Neuronal stem cell (in vitro differentiated cells): ENCODE data around the gene ITGA11.

Source experiments
- DNase-seq: peaks from one replicate; pipeline ENCODE4 v3.0.0-alpha.2; 2013; ENCODE audit warnings: low spot score
- H2AFZ ChIP-seq: one replicate; pipeline ENCODE4 v1.6.1; 2013; ENCODE audit warnings: mild to moderate bottlenecking, low read length, inconsistent platforms
- H2AK5ac ChIP-seq: 2 replicates; pipeline ENCODE4 v1.6.1; 2013; ENCODE audit warnings: low read depth, mild to moderate bottlenecking, inconsistent platforms, low read length, moderate library complexity, mixed read lengths
- H2BK120ac ChIP-seq: 2 replicates; pipeline ENCODE4 v1.6.1; 2013; ENCODE audit warnings: low read depth, mild to moderate bottlenecking, inconsistent platforms, low read length, moderate library complexity, mixed read lengths
- H2BK12ac ChIP-seq: one replicate; pipeline ENCODE4 v1.6.1; 2013; ENCODE audit warnings: low read length, inconsistent platforms
- H2BK15ac ChIP-seq: 2 replicates; pipeline ENCODE4 v1.6.1; 2013; ENCODE audit warnings: mild to moderate bottlenecking, low read length, inconsistent platforms, mixed read lengths
- H2BK5ac ChIP-seq: one replicate; pipeline ENCODE4 v1.6.1; 2013; ENCODE audit warnings: inconsistent platforms, mild to moderate bottlenecking, low read length, moderate library complexity
- H3K14ac ChIP-seq: one replicate; pipeline ENCODE4 v1.6.1; 2013; ENCODE audit warnings: low read length, inconsistent platforms
- H3K18ac ChIP-seq: 2 replicates; pipeline ENCODE4 v1.6.1; 2013; ENCODE audit warnings: low read length, inconsistent platforms
- H3K23ac ChIP-seq: 2 replicates; pipeline ENCODE4 v1.6.1; 2013; ENCODE audit warnings: low read depth, mild to moderate bottlenecking, mixed read lengths, low read length, inconsistent platforms; ENCODE audit not compliant: poor library complexity
- H3K27ac ChIP-seq: replicated peaks from 3 replicates; pipeline ENCODE4 v1.5.1; 2013; ENCODE audit warnings: low read length, inconsistent platforms
- H3K27me3 ChIP-seq, 3 experiments: 2 replicates each; pipeline ENCODE4 v1.6.1; 2013; ENCODE audit warnings: low read length in 3 of 3, mild to moderate bottlenecking in 2 of 3, inconsistent platforms in 1 of 3, low read depth in 1 of 3, mixed read lengths in 1 of 3, moderate library complexity in 1 of 3; ENCODE audit not compliant: control insufficient read depth in 3 of 3, insufficient read depth in 3 of 3
- H3K36me3 ChIP-seq, 2 donors: replicated peaks in 1 of 2; 2 replicates each; pipeline ENCODE4 v1.6.1; 2013; ENCODE audit warnings: low read length in 2 of 2; ENCODE audit not compliant: control insufficient read depth in 2 of 2, insufficient read depth in 2 of 2
- H3K4ac ChIP-seq: 2 replicates; pipeline ENCODE4 v1.6.1; 2013; ENCODE audit warnings: inconsistent platforms, mild to moderate bottlenecking, low read length, moderate library complexity
- H3K4me1 ChIP-seq, 2 donors: 1 replicate in 1 of 2; 2 replicates in 1 of 2; pipeline ENCODE4 v1.6.1; 2013; ENCODE audit warnings: low read length in 2 of 2, low read depth in 1 of 2; ENCODE audit not compliant: control insufficient read depth in 2 of 2, insufficient read depth in 1 of 2
- H3K4me2 ChIP-seq: one replicate; pipeline ENCODE4 v1.6.1; 2013; ENCODE audit warnings: mild to moderate bottlenecking, low read length, inconsistent platforms; ENCODE audit not compliant: insufficient read depth, poor library complexity, severe bottlenecking
- H3K4me3 ChIP-seq, 2 donors: 2 replicates each; pipeline ENCODE4 v1.5.1; 2013; ENCODE audit warnings: low read length in 2 of 2, mild to moderate bottlenecking in 2 of 2, inconsistent platforms in 1 of 2, moderate library complexity in 1 of 2
- H3K79me1 ChIP-seq: one replicate; pipeline ENCODE4 v1.6.1; 2013; ENCODE audit warnings: low read depth, mild to moderate bottlenecking, inconsistent platforms, low read length, moderate library complexity
- H3K9ac ChIP-seq: one replicate; pipeline ENCODE4 v1.6.1; 2013; ENCODE audit warnings: mild to moderate bottlenecking, low read depth, low read length, inconsistent platforms; ENCODE audit not compliant: poor library complexity
- H3K9me3 ChIP-seq, 2 donors: replicated peaks in 1 of 2; 2 replicates each; pipeline versions ENCODE3 to v1.6.1; 2013; ENCODE audit warnings: low read length in 2 of 2, mild to moderate bottlenecking in 2 of 2, inconsistent platforms in 1 of 2, low read depth in 1 of 2, mixed read lengths in 1 of 2, moderate library complexity in 1 of 2; ENCODE audit not compliant: control insufficient read depth in 2 of 2, insufficient read depth in 1 of 2
- H4K8ac ChIP-seq: one replicate; pipeline ENCODE4 v1.6.1; 2013; ENCODE audit warnings: low read depth, mild to moderate bottlenecking, inconsistent platforms, low read length, moderate library complexity
- H4K91ac ChIP-seq: one replicate; pipeline ENCODE4 v1.6.1; 2013; ENCODE audit warnings: low read length, low read depth, mild to moderate bottlenecking, inconsistent platforms; ENCODE audit not compliant: poor library complexity
- WGBS, 2 donors: extraction: QIAGEN DNeasy Blood & Tissue Kit; methylation state at CpG; one replicate each; pipeline ENCODE4 v1.1.7; 2013; ENCODE audit warnings: missing lambda C conversion rate in 2 of 2, mixed read lengths in 1 of 2; ENCODE audit not compliant: insufficient read length in 2 of 2, insufficient replicate concordance in 1 of 2; ENCODE audit errors: extremely low coverage in 2 of 2; 5-methylcytosine and 5-hydroxymethylcytosine counted together

Gene ITGA11

GRCh38 chr15:68407886-68408881 lies 23.8 kb downstream of the ITGA11 start:
- H3K4ac ChIP-seq: no peak overlapping the region
- H2BK12ac ChIP-seq: no peak overlapping the region
- H2AK5ac ChIP-seq: no peak overlapping the region
- H2BK15ac ChIP-seq: no peak overlapping the region
- peaks cover 0 to 17% (median 2%) of the 10 kb centered on the region in 3 experiments for H3K27me3 ChIP-seq
- H4K91ac ChIP-seq: no peak overlapping the region
- no peak for DNase-seq
- no peak overlapping the region for H3K23ac ChIP-seq
- H3K27ac ChIP-seq: no peak overlapping the region
- H3K4me1 ChIP-seq: no peaks in the 10 kb centered on the region
- H3K79me1 ChIP-seq: no peaks in the 10 kb centered on the region
- no peak overlapping the region for H3K14ac ChIP-seq
- no peak overlapping the region for H3K9ac ChIP-seq
- H3K36me3 ChIP-seq: no peaks in the 10 kb centered on the region
- no peak overlapping the region for H2AFZ ChIP-seq
- no CpG with 5 or more reads among the region's 9 CpGs for WGBS, 2 donors
- H3K4me2 ChIP-seq: no peak overlapping the region
- H4K8ac ChIP-seq: no peak overlapping the region
- no peak overlapping the region for H2BK5ac ChIP-seq
- no peaks in the 10 kb centered on the region for H3K9me3 ChIP-seq
- H3K18ac ChIP-seq: no peak overlapping the region
- H3K4me3 ChIP-seq: no peak overlapping the region
- no peak overlapping the region for H2BK120ac ChIP-seq

DNA sequence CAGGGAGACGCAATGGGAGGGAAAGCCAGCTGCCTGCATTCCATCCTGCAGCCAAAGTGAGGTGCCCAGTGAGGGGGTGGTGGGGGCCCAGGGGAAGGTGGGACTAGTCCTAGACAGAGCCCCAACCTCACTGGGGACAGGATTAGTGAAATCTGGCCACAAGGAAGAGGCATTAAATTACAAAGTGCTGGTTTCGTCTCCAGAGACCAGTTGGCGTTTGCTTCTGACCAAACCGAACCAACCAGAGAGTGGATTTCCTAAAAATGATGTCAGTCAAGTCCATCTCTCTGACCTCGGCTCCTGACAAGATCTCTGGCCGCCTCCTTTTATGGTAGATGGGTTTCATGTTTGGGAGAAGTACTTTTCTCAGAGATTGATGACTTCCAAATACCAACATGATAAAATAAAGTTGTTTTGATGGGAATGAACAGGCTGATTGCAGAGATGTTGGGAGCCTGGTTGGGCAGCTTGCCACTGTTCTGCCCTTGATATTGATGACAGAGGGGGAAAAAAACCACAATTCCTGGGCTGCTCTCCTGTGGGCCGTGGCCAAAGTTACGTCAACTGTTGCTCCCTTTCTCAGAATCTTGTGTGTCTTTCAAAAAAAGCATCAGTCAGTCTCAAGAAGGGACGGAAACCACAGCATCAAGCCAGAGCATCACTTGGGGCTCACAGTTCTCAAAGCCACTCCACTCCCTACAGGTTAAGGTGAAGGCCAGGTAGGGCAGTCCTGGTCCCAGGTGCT lies 24.6 kb downstream of the ITGA11 start:
- H2BK120ac ChIP-seq: no peak overlapping the region
- no peak for DNase-seq

DNA sequence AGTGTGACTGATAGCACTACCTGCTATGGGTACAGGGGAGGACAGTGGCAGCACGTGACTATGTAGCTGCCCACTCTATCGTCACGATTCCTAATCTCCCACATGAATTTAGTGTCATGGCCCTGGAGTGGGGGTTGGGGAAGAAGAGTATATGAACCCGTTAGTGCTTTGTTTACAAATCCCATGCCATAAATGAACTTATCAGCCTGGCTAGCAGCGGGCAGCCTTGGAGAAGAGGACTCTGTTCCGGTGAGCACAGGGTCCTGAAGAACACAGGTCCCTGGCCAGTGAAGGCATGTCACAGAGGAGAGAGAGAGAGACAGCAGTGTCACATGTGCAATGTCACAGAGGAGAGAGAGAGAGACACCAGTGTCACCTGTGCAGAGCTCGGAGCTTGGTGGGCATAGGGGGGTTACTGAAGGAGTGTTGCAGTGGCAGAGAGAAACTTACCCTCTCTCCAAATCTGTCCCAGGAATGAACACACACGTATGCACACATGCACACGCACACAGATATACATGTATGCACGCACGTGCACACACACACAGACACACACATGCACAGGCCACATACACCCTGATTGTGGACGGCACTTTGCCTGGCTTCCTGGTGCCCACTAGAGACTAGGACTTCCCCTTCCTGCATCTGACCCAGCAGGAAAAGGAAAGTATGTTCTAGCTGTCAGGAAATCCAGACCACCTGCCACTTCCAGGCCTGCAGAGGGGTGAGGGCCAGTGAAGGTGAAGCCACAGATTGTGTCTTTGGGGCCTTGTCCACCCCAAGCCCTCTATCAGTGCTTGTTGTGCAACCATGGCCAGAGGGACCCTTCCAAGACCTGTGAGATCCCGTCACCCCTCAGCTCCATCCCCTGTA lies 26.3 kb downstream of the ITGA11 start:
- no peak for DNase-seq
- Histone ChIP-seq H3K23ac (no peak overlapping the region), H3K4me2 (no peak overlapping the region), H2AFZ (no peak overlapping the region), H2BK12ac (no peak overlapping the region), H2BK120ac (no peak overlapping the region), H4K91ac (no peak overlapping the region), H2BK5ac (no peak overlapping the region), H3K27ac (no peak overlapping the region), H3K36me3 (no peaks in the 10 kb centered on the region), H3K4ac (no peak overlapping the region), H2AK5ac (no peak overlapping the region), H3K27me3 (peaks cover 0 to 9% (median 0%) of the 10 kb centered on the region in 3 experiments), H3K79me1 (no peaks in the 10 kb centered on the region), H3K18ac (no peak overlapping the region), H3K14ac (no peak overlapping the region), H3K4me1 (no peaks in the 10 kb centered on the region), H2BK15ac (no peak overlapping the region), H3K9me3 (no peaks in the 10 kb centered on the region), H4K8ac (no peak overlapping the region), H3K4me3 (no peak overlapping the region), H3K9ac (no peak overlapping the region)
- no CpG with 5 or more reads among the region's 13 CpGs for WGBS, 2 donors

More for the DNA sequence above, 24.6 kb downstream of the ITGA11 start:
- Histone ChIP-seq H3K23ac (no peak overlapping the region), H4K91ac (no peak overlapping the region), H4K8ac (no peak overlapping the region), H3K4me2 (no peak overlapping the region), H2AFZ (no peak overlapping the region), H3K9me3 (no peaks in the 10 kb centered on the region), H3K27ac (no peak overlapping the region), H3K9ac (no peak overlapping the region), H3K4me1 (no peaks in the 10 kb centered on the region), H3K27me3 (peaks cover 0 to 17% (median 2%) of the 10 kb centered on the region in 3 experiments), H3K79me1 (no peaks in the 10 kb centered on the region), H3K36me3 (no peaks in the 10 kb centered on the region), H3K4ac (no peak overlapping the region), H2BK5ac (no peak overlapping the region), H3K18ac (no peak overlapping the region), H2AK5ac (no peak overlapping the region), H2BK12ac (no peak overlapping the region), H3K4me3 (no peak overlapping the region), H3K14ac (no peak overlapping the region), H2BK15ac (no peak overlapping the region)
- no CpG with 5 or more reads among the region's 9 CpGs for WGBS, 2 donors
